OCI-LY3 (cell line): ENCODE measurements around the gene FBXO3.

Source experiments
- EZH2phosphoT487 ChIP-seq: fragments of 200-600 bp; shearing (Covaris generic); IDR thresholded peaks from 2 replicates; pipeline ENCODE4 v1.6.1; 2018; ENCODE audit warnings: antibody characterized with exemption, mixed run types, low read depth
- TF ChIP-seq, protein P1 (sequence below): fragments of 200-600, 300-600 bp; sonication (generic); IDR thresholded peaks from 2 replicates; pipeline ENCODE4 v1.5.1; 2014; ENCODE audit warnings: antibody characterized with exemption, low read length, low read depth

GRCh38 chr11:33801821-33802193, 27.5 kb upstream of the FBXO3 start:
- TF ChIP-seq, protein P1, sequence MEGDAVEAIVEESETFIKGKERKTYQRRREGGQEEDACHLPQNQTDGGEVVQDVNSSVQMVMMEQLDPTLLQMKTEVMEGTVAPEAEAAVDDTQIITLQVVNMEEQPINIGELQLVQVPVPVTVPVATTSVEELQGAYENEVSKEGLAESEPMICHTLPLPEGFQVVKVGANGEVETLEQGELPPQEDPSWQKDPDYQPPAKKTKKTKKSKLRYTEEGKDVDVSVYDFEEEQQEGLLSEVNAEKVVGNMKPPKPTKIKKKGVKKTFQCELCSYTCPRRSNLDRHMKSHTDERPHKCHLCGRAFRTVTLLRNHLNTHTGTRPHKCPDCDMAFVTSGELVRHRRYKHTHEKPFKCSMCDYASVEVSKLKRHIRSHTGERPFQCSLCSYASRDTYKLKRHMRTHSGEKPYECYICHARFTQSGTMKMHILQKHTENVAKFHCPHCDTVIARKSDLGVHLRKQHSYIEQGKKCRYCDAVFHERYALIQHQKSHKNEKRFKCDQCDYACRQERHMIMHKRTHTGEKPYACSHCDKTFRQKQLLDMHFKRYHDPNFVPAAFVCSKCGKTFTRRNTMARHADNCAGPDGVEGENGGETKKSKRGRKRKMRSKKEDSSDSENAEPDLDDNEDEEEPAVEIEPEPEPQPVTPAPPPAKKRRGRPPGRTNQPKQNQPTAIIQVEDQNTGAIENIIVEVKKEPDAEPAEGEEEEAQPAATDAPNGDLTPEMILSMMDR: no peak
- TF ChIP-seq EZH2phosphoT487: no peak
